Stimulated activated CD4-positive, alpha-beta T cell treated with anti-CD3 and anti-CD28 coated beads, Interleukin-1b, Interleukin-23, amount 100 ng/mL, for 24 hours (primary cell): ENCODE data around the gene KIAA0232.
A peak's percentile ranks its signal among the peaks of the same experiment; 100 is the strongest.

Source experiments
- DNase-seq, 4 experiments: peaks; one replicate each; pipeline ENCODE4 v3.0.0-alpha.2; 2020; ENCODE audit warnings: low read depth in 4 of 4, low spot score in 1 of 4

KIAA0232 gene

GRCh38 chr4:6913350-6913905, 130.9 kb downstream of the KIAA0232 start:
- DNase-seq: no peak

DNA sequence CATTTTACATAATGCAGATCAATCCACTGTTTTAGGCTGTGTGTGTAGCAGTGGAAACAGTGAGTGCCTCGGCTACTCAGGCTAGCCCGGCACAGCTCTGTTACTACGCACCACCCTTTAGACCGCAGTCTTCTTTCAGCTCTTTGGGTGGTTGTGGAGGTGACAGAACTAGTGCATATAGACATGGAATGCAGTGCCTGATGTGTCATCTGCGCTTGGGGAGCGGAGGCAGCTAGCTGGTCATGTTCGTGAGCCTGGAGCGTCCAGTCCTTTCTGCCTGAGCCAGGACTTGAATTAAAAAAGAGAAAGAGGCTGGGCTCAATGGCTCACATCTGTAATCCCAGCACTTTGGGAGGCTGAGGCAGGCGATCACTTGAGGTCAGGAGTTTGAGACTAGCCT, 131.9 kb downstream of the KIAA0232 start:
- DNase-seq: no peak

DNA sequence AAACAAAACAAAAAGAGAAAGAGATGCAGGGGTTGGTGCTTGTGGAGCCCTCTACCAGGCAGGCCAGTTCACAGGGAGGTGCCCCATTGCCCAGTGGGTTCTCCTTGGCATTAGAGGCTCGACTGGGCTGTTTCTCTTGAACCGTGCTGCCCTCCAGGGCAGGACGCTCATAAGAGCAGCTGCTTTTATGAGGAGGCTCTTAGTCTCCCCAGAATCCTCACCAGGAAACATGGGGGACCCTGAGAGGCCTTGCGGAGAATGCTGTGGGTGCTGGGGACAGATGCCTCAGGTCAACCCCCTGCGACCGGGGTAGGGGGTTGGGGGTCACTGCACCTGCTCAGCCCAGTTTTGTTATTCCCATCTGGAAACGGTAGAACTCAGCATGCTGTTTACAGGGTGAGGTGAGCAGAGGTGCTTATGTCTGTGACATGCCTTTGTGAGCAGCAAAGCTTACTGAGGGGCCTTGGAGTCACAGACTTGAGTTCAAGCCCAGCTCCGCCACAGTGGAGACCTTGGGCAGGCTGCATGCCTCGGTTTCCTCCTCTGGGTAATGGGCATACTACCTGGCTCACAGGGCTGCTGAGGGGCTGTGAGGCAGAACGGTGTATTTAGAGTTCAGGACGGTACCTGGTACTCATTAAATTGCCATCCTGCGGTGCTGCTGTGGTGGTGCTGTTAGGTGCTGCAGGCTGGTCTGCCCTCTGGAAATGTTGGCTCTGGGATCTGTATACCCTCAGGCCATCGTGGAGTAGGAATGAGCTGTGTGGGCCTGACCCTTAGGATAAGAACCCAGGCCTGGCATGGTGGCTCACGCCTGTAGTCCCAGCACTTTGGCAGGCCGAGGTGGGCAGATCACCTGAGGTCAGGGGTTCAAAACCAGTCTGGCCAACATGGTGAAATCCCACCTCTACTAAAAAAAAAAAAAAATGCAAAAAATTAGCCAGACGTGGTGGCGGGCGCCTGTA, 132.8 kb downstream of the KIAA0232 start:
- DNase-seq: no peak

- no peak for DNase-seq
Measured at GRCh38 chr4:6916069-6916586, 133.6 kb downstream of the KIAA0232 start.

GRCh38 chr4:6916587-6917460, 134.3 kb downstream of the KIAA0232 start:
- DNase-seq: peak in 2 of 4 experiments; percentile 30 to 41

GRCh38 chr4:6917461-6918271, 135.1 kb downstream of the KIAA0232 start:
- DNase-seq: no peak

DNA sequence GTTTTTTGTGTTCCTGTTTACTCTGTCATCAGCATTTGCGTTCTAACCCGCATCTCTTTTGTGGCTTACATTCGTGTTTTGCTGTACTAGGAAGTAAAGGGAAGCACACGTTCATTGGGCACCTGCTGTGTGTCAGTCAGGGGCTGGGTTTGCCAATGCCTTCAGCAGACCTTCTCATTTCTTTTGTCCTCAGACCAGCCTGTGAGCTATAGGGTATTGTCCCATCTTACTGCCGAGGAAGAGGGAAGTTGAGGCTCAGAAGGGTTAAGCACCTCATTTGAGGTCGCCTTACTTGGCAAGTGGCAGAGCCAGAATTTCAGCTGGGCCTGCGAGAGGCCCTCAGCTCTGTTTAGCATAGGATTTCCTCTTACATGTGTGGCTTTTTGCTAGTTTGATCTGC, 135.8 kb downstream of the KIAA0232 start:
- no peak for DNase-seq

DNA sequence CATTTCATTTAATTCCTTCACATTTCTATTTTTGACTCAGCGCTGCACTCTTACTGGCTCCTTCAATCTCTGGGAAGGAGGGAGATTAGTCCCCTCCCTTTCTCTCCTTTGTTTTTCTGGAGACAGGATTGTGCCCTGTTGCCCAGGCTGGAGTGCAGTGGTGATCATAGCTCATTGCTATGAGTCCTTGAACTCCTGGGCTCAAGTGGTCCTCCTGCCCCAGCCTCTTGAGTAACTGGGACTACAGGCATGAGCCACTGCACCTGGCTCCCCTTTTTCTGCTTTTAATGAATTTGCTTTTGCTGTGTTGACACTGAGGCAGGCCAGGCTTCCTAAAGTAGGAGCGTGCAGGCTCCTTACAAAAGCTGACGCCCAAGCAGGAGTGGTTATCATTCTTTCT, 137.6 kb downstream of the KIAA0232 start:
- DNase-seq: no peak

DNA sequence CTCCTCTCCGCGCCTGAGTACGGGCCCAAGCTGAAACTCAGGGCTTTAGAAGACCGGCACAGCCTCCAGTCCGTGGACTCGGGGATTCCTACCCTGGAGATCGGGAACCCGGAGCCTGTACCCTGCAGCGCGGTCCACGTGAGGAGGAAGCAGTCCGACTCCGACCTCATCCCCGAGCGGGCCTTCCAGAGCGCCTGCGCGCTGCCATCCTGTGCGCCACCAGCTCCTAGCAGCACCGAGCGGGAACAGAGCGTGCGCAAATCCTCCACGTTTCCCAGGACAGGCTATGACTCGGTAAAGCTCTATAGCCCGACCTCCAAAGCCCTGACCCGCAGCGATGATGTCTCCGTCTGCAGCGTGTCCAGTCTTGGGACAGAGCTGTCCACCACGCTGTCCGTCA, 141.0 kb downstream of the KIAA0232 start:
- DNase-seq: no peak

DNA sequence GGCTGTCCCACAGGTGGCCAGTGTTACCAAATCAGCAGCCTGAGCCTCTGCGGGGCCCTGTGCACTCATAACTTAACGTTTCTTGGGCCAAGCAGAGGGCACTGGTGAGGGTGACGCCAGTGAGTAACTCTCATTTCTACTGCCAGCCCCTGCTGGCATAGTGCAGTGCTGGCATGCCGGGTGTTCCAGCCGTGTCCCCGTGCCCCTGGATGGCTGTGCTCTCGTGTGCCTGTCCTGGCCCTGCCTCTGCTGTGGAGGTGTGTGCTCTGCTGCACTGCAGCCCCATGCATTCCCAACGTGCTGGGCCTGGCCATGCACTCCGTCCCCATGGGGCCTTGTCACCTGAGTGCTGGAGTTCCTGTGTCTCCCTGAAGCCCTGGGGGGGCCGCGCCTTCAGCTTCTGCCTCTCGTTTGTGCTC, 141.8 kb downstream of the KIAA0232 start:
- DNase-seq: no peak

- no peak for DNase-seq
Measured at GRCh38 chr4:6925357-6925836, 142.9 kb downstream of the KIAA0232 start.

GRCh38 chr4:6926081-6926480, 143.6 kb downstream of the KIAA0232 start:
- DNase-seq: no peak

DNA sequence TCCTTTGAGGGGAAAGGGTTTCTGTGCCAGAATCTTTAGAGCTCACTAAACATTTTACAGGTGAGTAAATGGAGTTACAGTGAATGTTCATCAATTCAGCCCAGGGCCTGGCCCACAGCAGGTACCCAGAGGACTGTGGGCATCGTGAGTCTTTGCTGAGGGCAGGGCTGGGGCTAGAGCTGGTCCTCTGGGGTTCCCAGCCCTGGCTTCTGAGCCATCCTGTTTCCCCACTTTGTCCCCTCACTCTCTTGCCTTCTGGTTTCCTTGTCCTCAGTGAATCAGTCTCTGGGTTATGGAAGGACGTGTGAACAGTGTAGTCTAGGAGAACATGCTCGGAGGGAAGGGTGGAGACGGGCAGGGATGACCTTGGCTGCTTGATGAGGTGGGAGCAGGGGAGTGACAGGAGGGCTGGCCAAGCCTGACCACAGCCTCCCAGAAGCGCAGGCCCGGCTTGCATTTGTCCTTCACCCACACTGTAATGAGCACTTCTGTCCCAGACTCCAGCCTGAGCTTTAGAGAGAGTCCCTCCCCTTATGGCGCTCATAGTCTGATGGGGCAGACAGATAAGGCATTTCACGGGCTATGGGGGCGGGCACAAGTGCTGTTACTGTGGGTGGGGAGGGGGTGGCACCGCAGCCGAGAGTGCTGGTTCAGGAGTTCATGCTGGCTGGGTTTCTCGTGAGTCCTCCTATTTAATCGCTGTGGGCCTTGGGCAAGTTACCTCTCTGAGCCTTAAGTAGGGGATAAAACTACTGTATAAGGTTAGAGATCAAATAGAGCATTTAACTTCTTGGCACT, 144.4 kb downstream of the KIAA0232 start:
- peak in 1 of 4 experiments; percentile 35 for DNase-seq

DNA sequence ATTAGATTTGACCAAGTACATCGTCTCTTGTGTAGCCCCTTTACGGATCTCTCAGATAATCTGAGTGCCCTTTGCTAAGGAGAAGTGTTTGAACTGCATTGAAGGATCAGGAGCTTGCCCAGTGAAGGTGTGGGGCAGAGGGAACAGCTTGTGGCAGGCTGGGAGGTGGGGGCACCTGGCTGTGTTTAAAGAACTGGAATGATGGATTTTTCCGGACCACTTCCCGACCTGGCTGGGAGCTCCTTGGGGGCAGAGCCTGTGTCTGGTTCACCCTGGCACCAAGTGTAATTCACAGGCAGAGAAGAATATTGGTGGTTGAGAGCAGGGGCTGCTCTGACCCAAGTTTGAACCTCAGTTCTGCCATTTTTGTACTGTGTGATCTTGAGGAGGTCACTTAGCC, 145.6 kb downstream of the KIAA0232 start:
- no peak for DNase-seq

GRCh38 chr4:6929339-6929811, 146.8 kb downstream of the KIAA0232 start:
- DNase-seq: no peak

- DNase-seq: no peak
Measured at GRCh38 chr4:6929812-6930464, 147.4 kb downstream of the KIAA0232 start.

DNA sequence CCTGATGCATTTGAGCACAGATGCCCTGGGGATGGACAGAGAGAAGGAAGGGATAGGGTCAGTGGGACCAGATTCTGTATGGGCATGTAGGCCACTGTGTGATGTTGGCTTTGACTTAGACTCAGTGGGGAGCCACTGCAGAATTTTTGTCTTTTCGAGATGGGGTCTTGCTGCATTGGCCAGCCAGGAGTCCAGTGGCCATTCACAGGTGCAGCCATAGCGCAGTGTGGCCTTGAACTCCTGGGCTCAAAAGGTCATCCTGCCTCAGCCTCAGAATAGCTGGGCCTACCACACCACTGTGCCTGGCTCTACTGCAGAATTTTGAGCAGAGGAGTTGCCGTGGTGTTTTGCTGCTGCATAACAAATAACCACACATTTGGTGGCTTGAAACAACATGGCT, 149.9 kb downstream of the KIAA0232 start:
- DNase-seq: no peak

DNA sequence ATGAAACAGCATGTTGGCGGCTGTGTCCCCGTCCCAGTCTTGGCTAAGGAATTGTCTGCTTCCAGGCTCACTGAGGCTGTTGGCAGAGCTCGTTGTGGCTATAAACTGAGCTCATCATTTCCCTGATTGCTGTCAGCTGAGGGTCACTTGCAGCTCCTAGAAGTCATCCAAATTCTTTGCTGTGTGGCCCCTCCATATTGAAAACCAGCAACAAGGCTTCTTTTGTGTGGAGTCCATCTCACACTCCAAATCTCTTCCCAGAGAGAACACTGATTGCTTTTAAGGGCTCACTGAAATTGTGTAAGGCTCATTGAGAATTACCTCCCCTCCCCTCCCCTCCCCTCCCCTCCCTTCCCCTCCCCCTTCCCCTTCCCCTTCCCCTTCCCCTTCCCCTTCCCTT, 150.4 kb downstream of the KIAA0232 start:
- no peak for DNase-seq
